Measurements from ENCODE around the gene CHGA.

Gene CHGA

GRCh38 chr14:92931681-92932447, 8.9 kb downstream of the CHGA start:
- Mint-ChIP-seq H3K9me3 (no peaks in the 10 kb centered on the region), H3K4me3 (no peak overlapping the region), H3K4me1 (ENCODE audit: low read depth) (no peaks in the 10 kb centered on the region), H3K36me3 (ENCODE audit: low read depth) (no peaks in the 10 kb centered on the region), H3K27ac (no peak overlapping the region), H3K27me3 (ENCODE audit: low read depth) (no peaks in the 10 kb centered on the region)

GRCh38 chr14:92932448-92933395, 9.8 kb downstream of the CHGA start:
- H3K4me1 Mint-ChIP-seq (ENCODE audit: low read depth): no peaks in the 10 kb centered on the region
- H3K27ac Mint-ChIP-seq: no peak overlapping the region
- no peaks in the 10 kb centered on the region for H3K36me3 Mint-ChIP-seq (ENCODE audit: low read depth)
- H3K27me3 Mint-ChIP-seq (ENCODE audit: low read depth): no peaks in the 10 kb centered on the region
- H3K4me3 Mint-ChIP-seq: no peak overlapping the region
- H3K9me3 Mint-ChIP-seq: no peaks in the 10 kb centered on the region

GRCh38 chr14:92933481-92933880, 10.5 kb downstream of the CHGA start:
- no peak overlapping the region for H3K27ac Mint-ChIP-seq
- H3K36me3 Mint-ChIP-seq (ENCODE audit: low read depth): no peaks in the 10 kb centered on the region
- no peak overlapping the region for H3K4me3 Mint-ChIP-seq
- no peaks in the 10 kb centered on the region for H3K27me3 Mint-ChIP-seq (ENCODE audit: low read depth)
- no peaks in the 10 kb centered on the region for H3K9me3 Mint-ChIP-seq
- H3K4me1 Mint-ChIP-seq (ENCODE audit: low read depth): no peaks in the 10 kb centered on the region

GRCh38 chr14:92934196-92935085, 11.5 kb downstream of the CHGA start:
- no peak overlapping the region for H3K27ac Mint-ChIP-seq
- no peaks in the 10 kb centered on the region for H3K9me3 Mint-ChIP-seq
- H3K36me3 Mint-ChIP-seq (ENCODE audit: low read depth): no peaks in the 10 kb centered on the region
- no peaks in the 10 kb centered on the region for H3K4me1 Mint-ChIP-seq (ENCODE audit: low read depth)
- no peak overlapping the region for H3K4me3 Mint-ChIP-seq
- H3K27me3 Mint-ChIP-seq (ENCODE audit: low read depth): no peaks in the 10 kb centered on the region

- no peaks in the 10 kb centered on the region for H3K27me3 Mint-ChIP-seq (ENCODE audit: low read depth)
- no peak overlapping the region for H3K27ac Mint-ChIP-seq
- H3K4me1 Mint-ChIP-seq (ENCODE audit: low read depth): no peaks in the 10 kb centered on the region
- no peaks in the 10 kb centered on the region for H3K9me3 Mint-ChIP-seq
- H3K36me3 Mint-ChIP-seq (ENCODE audit: low read depth): no peaks in the 10 kb centered on the region
- H3K4me3 Mint-ChIP-seq: no peak overlapping the region
Observed at GRCh38 chr14:92935446-92935845, 12.5 kb downstream of the CHGA start.

GRCh38 chr14:92936085-92936484, 13.1 kb downstream of the CHGA start:
- no peak overlapping the region for H3K27ac Mint-ChIP-seq
- no peaks in the 10 kb centered on the region for H3K36me3 Mint-ChIP-seq (ENCODE audit: low read depth)
- no peak overlapping the region for H3K4me3 Mint-ChIP-seq
- H3K27me3 Mint-ChIP-seq (ENCODE audit: low read depth): no peaks in the 10 kb centered on the region
- no peaks in the 10 kb centered on the region for H3K4me1 Mint-ChIP-seq (ENCODE audit: low read depth)
- H3K9me3 Mint-ChIP-seq: no peaks in the 10 kb centered on the region

- Mint-ChIP-seq H3K27ac (no peak overlapping the region), H3K36me3 (ENCODE audit: low read depth) (no peaks in the 10 kb centered on the region), H3K27me3 (ENCODE audit: low read depth) (no peaks in the 10 kb centered on the region), H3K9me3 (no peaks in the 10 kb centered on the region), H3K4me3 (no peak overlapping the region), H3K4me1 (ENCODE audit: low read depth) (no peaks in the 10 kb centered on the region)
Observed at GRCh38 chr14:92937051-92937937, 14.3 kb downstream of the CHGA start.

GRCh38 chr14:92938235-92938875, 15.4 kb downstream of the CHGA start:
- Mint-ChIP-seq H3K27me3 (ENCODE audit: low read depth) (no peaks in the 10 kb centered on the region), H3K4me3 (no peak overlapping the region), H3K9me3 (no peaks in the 10 kb centered on the region), H3K4me1 (ENCODE audit: low read depth) (no peaks in the 10 kb centered on the region), H3K36me3 (ENCODE audit: low read depth) (no peaks in the 10 kb centered on the region), H3K27ac (no peak overlapping the region)

GRCh38 chr14:92938890-92939671, 16.1 kb downstream of the CHGA start:
- H3K9me3 Mint-ChIP-seq: no peaks in the 10 kb centered on the region
- no peaks in the 10 kb centered on the region for H3K4me1 Mint-ChIP-seq (ENCODE audit: low read depth)
- H3K27me3 Mint-ChIP-seq (ENCODE audit: low read depth): no peaks in the 10 kb centered on the region
- no peaks in the 10 kb centered on the region for H3K36me3 Mint-ChIP-seq (ENCODE audit: low read depth)
- H3K4me3 Mint-ChIP-seq: no peak overlapping the region
- H3K27ac Mint-ChIP-seq: no peak overlapping the region

- H3K4me1 Mint-ChIP-seq (ENCODE audit: low read depth): no peaks in the 10 kb centered on the region
- no peaks in the 10 kb centered on the region for H3K9me3 Mint-ChIP-seq
- H3K27me3 Mint-ChIP-seq (ENCODE audit: low read depth): no peaks in the 10 kb centered on the region
- no peaks in the 10 kb centered on the region for H3K36me3 Mint-ChIP-seq (ENCODE audit: low read depth)
- no peak overlapping the region for H3K27ac Mint-ChIP-seq
- H3K4me3 Mint-ChIP-seq: no peak overlapping the region
Observed at GRCh38 chr14:92939699-92940098, 16.7 kb downstream of the CHGA start.

- Mint-ChIP-seq H3K27me3 (ENCODE audit: low read depth) (no peaks in the 10 kb centered on the region), H3K4me3 (no peak overlapping the region), H3K4me1 (ENCODE audit: low read depth) (no peaks in the 10 kb centered on the region), H3K27ac (no peak overlapping the region), H3K36me3 (ENCODE audit: low read depth) (no peaks in the 10 kb centered on the region), H3K9me3 (no peaks in the 10 kb centered on the region)
Observed at GRCh38 chr14:92940543-92940942, 17.6 kb downstream of the CHGA start.

- no peaks in the 10 kb centered on the region for H3K27me3 Mint-ChIP-seq (ENCODE audit: low read depth)
- H3K27ac Mint-ChIP-seq: no peak overlapping the region
- H3K36me3 Mint-ChIP-seq (ENCODE audit: low read depth): no peaks in the 10 kb centered on the region
- no peaks in the 10 kb centered on the region for H3K4me1 Mint-ChIP-seq (ENCODE audit: low read depth)
- no peaks in the 10 kb centered on the region for H3K9me3 Mint-ChIP-seq
- no peak overlapping the region for H3K4me3 Mint-ChIP-seq
Observed at GRCh38 chr14:92941531-92941930, 18.6 kb downstream of the CHGA start.

- Mint-ChIP-seq H3K27me3 (ENCODE audit: low read depth) (no peaks in the 10 kb centered on the region), H3K4me3 (no peak overlapping the region), H3K27ac (no peak overlapping the region), H3K4me1 (ENCODE audit: low read depth) (no peaks in the 10 kb centered on the region), H3K36me3 (ENCODE audit: low read depth) (no peaks in the 10 kb centered on the region), H3K9me3 (no peaks in the 10 kb centered on the region)
Observed at GRCh38 chr14:92942136-92942535, 19.2 kb downstream of the CHGA start.

Measured in T-helper 1 cell treated with Interleukin-12 subunit alpha and Interleukin-12 subunit beta and Interleukin-4 antibody, amounts not matched to agents 30 μg/mL and 1 μg/mL, for 36 hours (primary cell).